GM10248 (cell line): ENCODE data around the gene HSD17B11.
"Not testable (repeated sequence)": the region's sequence is repeated elsewhere in the genome, so short reads cannot be mapped to it uniquely, and the experiment has no call there.

ENCODE experiments used
- CTCF ChIA-PET: fragments of 300-600 bp; sonication (Branson Sonifier 250); formaldehyde crosslinking; extraction: SDS; loops from one replicate; lab custom pipeline; 2021; ENCODE audit warnings: antibody characterized with exemption; lab: Yijun Ruan, JAX
- POLR2A ChIA-PET: fragments of 350-650 bp; sonication (Branson Sonifier 250); formaldehyde crosslinking; extraction: SDS; loops from one replicate; lab custom pipeline; 2020; ENCODE audit warnings: antibody characterized with exemption; lab: Yijun Ruan, JAX
- DNase-seq: peaks from one replicate; pipeline ENCODE4 v3.0.0; 2012; ENCODE audit errors: extremely low spot score
- CTCF ChIP-seq: IDR thresholded peaks from 2 replicates; pipeline ENCODE4 v1.5.1; 2012; ENCODE audit warnings: mild to moderate bottlenecking, low read depth; ENCODE audit errors: extremely low read depth, missing control alignments, control extremely low read depth

HSD17B11 gene

DNA sequence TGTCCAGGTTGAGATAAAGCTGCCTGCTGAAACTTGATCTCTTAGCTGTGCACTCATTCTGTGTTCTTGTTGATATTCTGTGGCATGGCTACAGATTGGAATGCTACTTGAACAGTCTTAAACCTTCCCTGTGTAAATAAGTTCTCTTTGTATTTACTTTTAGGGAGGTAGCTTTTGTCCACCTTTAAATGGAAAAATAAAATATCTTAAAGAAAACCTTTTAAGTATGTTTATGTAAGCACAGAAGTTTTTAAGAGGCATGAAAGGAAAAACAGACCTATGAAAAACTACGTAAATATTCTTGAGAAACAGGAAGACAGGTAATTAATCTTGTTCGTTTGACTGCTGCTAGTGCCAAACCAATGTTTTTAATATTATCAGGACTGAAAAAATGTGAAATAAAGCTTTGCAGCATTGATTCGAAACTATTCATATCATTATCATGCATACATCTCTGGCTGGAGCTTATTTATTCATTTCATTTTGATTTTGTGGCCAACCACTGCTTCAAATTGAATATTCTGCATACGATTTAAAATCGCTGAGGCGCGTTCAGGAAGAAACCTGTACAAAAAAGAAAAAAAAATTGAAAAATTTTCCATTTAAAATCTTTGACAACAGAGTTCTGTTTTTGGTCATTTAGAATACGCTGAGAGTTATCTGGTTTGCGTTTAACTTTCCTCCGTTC is 86.1 kb downstream of the HSD17B11 start:
- no peak for TF ChIP-seq CTCF
- no peak for DNase-seq
- ChIA-PET CTCF (interaction anchor here (0.9 to 1.0 kb wide), 2 partner anchors 12 to 669 kb away, joined by 3 to 4 read pairs; no protein-coding TSS in a partner anchor), POLR2A (no interaction called here)

- ChIA-PET CTCF (interaction anchor here (1.0 kb wide), 1 partner anchor 167 kb away, joined by 3 read pairs; no protein-coding TSS in a partner anchor), POLR2A (no interaction called here)
- TF ChIP-seq CTCF, result no peak
- no peak for DNase-seq
Measured at GRCh38 chr4:87299898-87300297, 91.1 kb downstream of the HSD17B11 start.

DNA sequence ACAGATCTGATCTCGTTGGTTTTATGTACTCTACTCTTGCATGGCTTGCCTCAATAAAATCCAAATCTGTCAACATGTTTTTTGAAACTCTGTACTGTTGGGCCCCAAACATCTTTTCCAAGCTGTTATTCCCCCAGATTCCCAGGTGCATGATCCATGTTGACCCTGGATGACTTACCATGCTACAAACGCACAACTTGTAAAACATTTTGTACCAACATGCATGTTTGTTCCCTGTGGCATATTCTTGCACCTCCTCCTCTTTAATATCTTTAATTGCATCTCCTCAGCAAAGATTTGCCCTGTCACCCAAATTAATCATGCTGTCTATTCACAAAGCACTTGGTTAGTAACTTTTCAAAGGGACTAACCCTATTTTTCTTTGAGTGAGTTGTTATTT is 92.6 kb downstream of the HSD17B11 start:
- ChIA-PET CTCF (no interaction called here), POLR2A (no interaction called here)
- no peak for TF ChIP-seq CTCF
- DNase-seq, result no peak

GRCh38 chr4:87294911-87295310 is 96.1 kb downstream of the HSD17B11 start:
- DNase-seq, POLR2A ChIA-PET: not testable (repeated sequence)
- CTCF ChIA-PET, result interaction anchor here (1.1 kb wide), 1 partner anchor 20 kb away, joined by 3 read pairs; no protein-coding TSS in a partner anchor

DNA sequence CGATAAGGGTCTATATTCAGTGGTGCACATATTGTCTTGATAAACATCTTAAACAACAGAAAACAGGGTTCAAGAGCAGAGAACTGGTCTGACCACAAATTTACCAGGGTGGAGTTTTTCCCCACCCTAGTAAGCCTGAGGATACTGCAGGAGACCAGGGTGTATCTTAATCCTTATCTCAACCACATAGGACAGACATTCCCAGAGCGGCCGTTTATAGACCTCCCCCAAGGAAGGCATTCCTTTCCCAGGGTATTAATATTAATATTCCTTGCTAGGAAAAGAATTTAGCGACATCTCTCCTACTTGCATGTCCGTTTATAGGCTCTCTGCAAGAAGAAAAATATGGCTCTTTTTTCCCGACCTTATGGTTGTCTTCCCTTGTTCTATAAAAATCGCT is 97.1 kb downstream of the HSD17B11 start:
- POLR2A ChIA-PET, CTCF ChIA-PET, DNase-seq: not testable (repeated sequence)

DNA sequence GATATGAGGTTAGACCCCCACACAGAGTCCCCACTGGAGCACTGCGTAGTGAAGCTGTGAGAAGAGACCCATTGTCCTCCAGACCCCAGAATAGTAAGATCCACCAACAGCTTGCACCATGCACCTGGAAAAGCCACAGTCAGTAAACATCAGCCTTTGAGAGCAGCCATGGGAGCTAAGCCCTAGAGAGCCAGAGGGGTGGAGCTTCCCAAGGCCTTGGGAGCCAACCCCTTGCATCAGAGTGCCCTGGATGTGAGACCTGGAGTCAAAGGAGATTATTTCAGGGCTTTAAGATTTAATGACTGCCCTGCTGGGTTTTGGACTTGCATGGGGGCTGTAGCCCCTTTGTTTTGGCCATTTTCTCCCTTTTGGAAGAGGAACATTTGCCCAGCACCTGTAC is 104.0 kb downstream of the HSD17B11 start:
- no peak for DNase-seq
- ChIA-PET POLR2A (no interaction called here), CTCF (no interaction called here)
- TF ChIP-seq CTCF, result no peak
